ENCODE measurements around the gene KIF21A. TPM values are rescaled to one million over a fixed set of nuclear protein-coding genes. Genes with fewer than 3 reads are reported as not detected.

Gene KIF21A
- total RNA-seq, 6 experiments from 2014 or later: 18.4 to 32.9 (median 27.8) TPM

DNA sequence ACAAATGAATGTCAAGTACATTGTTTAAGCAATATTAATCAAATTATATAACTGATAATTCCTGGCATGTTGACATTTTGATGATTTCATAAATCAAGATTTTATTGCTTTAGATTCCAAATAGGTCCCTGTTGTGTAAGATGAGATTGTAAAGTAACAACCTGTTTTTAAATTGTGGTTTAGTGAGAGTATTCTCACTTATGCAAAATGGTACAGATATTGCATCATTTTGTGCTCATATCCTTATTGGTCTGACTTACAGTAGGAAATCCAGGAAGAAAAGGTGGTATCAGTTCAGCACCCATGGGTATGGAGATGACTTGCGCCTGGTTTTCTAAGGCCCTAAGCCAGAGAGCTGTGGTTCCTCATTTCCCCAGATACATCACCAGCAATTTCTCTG is 165.5 kb downstream of the KIF21A start:
- no peak for ATAC-seq
- Histone ChIP-seq H3K4me3 (no peak overlapping the region), H3K4me1 (no peaks in the 10 kb centered on the region), H3K9me3 (no peaks in the 10 kb centered on the region), H3K27me3 (no peaks in the 10 kb centered on the region), H3K36me3 (no peaks in the 10 kb centered on the region), H3K27ac (no peak overlapping the region)
- TF ChIP-seq CTCF (IDR thresholded peaks at IDR 0.05) (no peak), POLR2A (IDR thresholded peaks at IDR 0.05) (no peak)
- intact Hi-C loops (cut with DNase I): no loop called here
- WGBS (ENCODE audit: insufficient coverage, low coverage, low lambda C conversion rate, missing lambda C conversion rate): 90% methylated on average over 1 of the region's 1 CpG
- no peak for DNase-seq

- Histone ChIP-seq H3K27ac (no peak overlapping the region), H3K36me3 (no peaks in the 10 kb centered on the region), H3K27me3 (no peaks in the 10 kb centered on the region), H3K4me3 (no peak overlapping the region), H3K4me1 (no peaks in the 10 kb centered on the region), H3K9me3 (no peaks in the 10 kb centered on the region)
- WGBS (ENCODE audit: insufficient coverage, low coverage, low lambda C conversion rate, missing lambda C conversion rate): 66% methylated on average over 3 of the region's 3 CpGs
- ATAC-seq: no peak
- intact Hi-C loops (cut with DNase I): no loop called here
- no peak for TF ChIP-seq POLR2A (IDR thresholded peaks at IDR 0.05)
- no peak for TF ChIP-seq CTCF (IDR thresholded peaks at IDR 0.05)
- DNase-seq: no peak
Observed at GRCh38 chr12:39275846-39276245, 167.1 kb downstream of the KIF21A start.

DNA sequence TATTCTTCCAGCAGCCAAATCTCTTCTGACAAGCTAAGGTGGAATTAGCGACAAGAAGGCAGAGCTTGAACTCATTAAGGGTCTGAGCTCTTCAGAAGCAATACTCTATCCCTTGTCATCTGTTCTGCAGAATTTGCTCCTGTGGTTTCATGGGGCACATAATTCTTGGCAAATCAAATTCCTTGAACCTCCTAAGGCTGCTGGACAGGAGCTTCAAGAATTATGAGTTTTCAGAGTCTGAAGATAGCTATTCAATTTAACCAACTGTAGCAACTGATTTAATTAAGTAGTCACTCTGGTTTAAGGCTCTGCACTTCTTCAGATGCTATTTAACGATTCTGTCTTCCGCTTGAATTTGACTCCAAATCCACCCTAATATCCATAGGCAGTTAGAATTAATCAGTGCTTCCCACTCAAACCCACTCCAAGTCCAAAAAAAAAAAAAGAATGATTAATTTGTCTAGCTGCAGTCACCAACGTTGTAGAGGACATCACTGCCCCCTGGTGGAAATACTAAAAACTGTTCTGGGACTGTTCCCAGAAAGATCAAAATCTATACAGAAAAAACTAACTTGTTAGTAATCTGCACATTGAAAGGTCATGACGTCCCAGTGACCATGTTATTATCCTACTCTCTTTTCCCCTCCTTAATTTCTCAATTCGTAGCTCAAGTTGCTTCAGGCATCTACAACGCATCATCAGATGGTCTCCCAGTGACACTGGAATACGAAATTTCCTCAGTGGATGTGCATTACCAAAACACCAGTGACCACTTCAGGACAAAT is 169.9 kb downstream of the KIF21A start:
- intact Hi-C loops (cut with DNase I): no loop called here
- Histone ChIP-seq H3K4me3 (no peak overlapping the region), H3K36me3 (no peaks in the 10 kb centered on the region), H3K4me1 (no peaks in the 10 kb centered on the region), H3K27ac (no peak overlapping the region), H3K9me3 (no peaks in the 10 kb centered on the region), H3K27me3 (no peaks in the 10 kb centered on the region)
- TF ChIP-seq POLR2A (IDR thresholded peaks at IDR 0.05) (no peak), CTCF (IDR thresholded peaks at IDR 0.05) (peak in 3 of 4 donors; percentile 63 to 87 (median 67))
- DNase-seq (no peak), ATAC-seq (peak; percentile 66 to 77 (median 72))
- WGBS (ENCODE audit: insufficient coverage, low coverage, low lambda C conversion rate, missing lambda C conversion rate): 36% methylated on average over 8 of the region's 8 CpGs

DNA sequence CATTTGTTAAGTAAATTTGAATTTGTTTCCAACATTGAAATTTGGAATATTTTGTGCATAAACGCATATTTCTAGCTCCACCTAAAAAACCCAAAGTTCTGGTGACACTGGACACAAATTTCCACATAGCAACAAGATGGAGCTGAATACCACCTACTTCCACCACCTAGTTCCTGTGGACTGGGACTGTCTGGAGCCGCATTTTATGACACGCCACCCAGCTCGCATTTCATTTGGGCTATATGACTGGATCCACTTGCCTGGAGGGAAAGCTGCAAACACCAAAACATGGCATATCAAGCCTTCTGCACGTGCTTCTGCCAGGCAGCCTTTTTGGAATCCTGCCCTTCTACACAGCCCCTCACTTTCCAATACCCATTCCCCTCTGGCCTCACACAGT is 173.4 kb downstream of the KIF21A start:
- ATAC-seq (no peak), DNase-seq (no peak)
- H3K9me3 ChIP-seq: no peaks in the 10 kb centered on the region
- H3K4me1 ChIP-seq: no peaks in the 10 kb centered on the region
- intact Hi-C loops (cut with DNase I): no loop called here
- 76% methylated on average over 5 of the region's 5 CpGs for WGBS (ENCODE audit: insufficient coverage, low coverage, low lambda C conversion rate, missing lambda C conversion rate)
- H3K36me3 ChIP-seq: no peaks in the 10 kb centered on the region
- no peak overlapping the region for H3K27ac ChIP-seq
- no peaks in the 10 kb centered on the region for H3K27me3 ChIP-seq
- TF ChIP-seq POLR2A (IDR thresholded peaks at IDR 0.05) (no peak), CTCF (IDR thresholded peaks at IDR 0.05) (no peak)
- no peak overlapping the region for H3K4me3 ChIP-seq
